RWPE2 (cell line): ENCODE data around the gene DPPA4.

Source experiments
- ATAC-seq: fragments of 200-7000 bp; cut with Tn5 transposase; 3 replicates; pipeline ENCODE4 v1.9.1; 2021; ENCODE audit warnings: low read depth
- DNase-seq: peaks from one replicate; pipeline ENCODE4 v3.0.0-alpha.2; 2020; ENCODE audit warnings: low spot score
- H3K27ac ChIP-seq: fragments of 450-650 bp; 2 replicates; pipeline ENCODE4 v1.5.1; 2017; ENCODE audit warnings: mild to moderate bottlenecking; ENCODE audit not compliant: poor library complexity, severe bottlenecking
- H3K27me3 ChIP-seq: fragments of 250-450 bp; sonication (Bioruptor Pico); 2 replicates; pipeline ENCODE4 v1.5.1; 2021; ENCODE audit warnings: mild to moderate bottlenecking, moderate library complexity; ENCODE audit not compliant: insufficient read depth, poor library complexity, severe bottlenecking
- H3K36me3 ChIP-seq: fragments of 250-450 bp; sonication (Bioruptor Pico); 2 replicates; pipeline ENCODE4 v1.5.1; 2020; ENCODE audit warnings: low read depth, mild to moderate bottlenecking, moderate library complexity
- H3K4me1 ChIP-seq: fragments of 250-450 bp; sonication (Bioruptor Pico); 2 replicates; pipeline ENCODE4 v1.5.1; 2021; ENCODE audit warnings: mild to moderate bottlenecking, moderate library complexity; ENCODE audit not compliant: insufficient read depth, poor library complexity, severe bottlenecking
- H3K4me3 ChIP-seq: fragments of 250-450 bp; sonication (Bioruptor Pico); 2 replicates; pipeline ENCODE4 v1.5.1; 2021; ENCODE audit warnings: mild to moderate bottlenecking, moderate library complexity; ENCODE audit not compliant: severe bottlenecking
- H3K9me3 ChIP-seq: fragments of 250-450 bp; sonication (Bioruptor Pico); 2 replicates; pipeline ENCODE4 v1.5.1; 2021; ENCODE audit warnings: mild to moderate bottlenecking, moderate library complexity; ENCODE audit not compliant: severe bottlenecking
- CTCF ChIP-seq: fragments of 450-650 bp; IDR thresholded peaks from one replicate; pipeline ENCODE4 v1.5.1; 2017; ENCODE audit warnings: mild to moderate bottlenecking, moderate library complexity; ENCODE audit not compliant: poor library complexity, severe bottlenecking

DPPA4 gene

DNA sequence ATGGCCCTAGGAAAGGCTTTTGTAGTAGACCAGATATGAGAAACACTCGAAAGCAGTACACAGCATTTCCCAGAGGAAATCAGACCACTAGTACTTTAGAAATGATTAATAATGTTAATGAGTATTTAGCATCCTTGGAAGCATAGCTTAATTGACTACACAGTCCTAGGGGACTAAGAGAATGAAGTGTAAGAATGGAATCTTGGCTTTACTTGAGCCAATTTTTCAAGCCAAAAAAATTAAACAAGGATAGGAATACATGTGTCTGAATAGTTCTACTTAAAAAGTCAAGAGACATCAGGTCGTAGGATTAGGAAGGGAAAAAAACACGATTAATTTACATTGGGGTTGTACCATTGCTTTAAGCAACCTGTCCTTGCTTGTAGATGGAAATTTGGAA is 59.2 kb downstream of the DPPA4 start:
- Histone ChIP-seq H3K4me3 (no peak overlapping the region), H3K27me3 (no peaks in the 10 kb centered on the region), H3K9me3 (no peaks in the 10 kb centered on the region), H3K27ac (no peak overlapping the region), H3K36me3 (no peaks in the 10 kb centered on the region), H3K4me1 (no peaks in the 10 kb centered on the region)
- DNase-seq (no peak), ATAC-seq (no peak)
- TF ChIP-seq CTCF = no peak
